ENCODE results near the gene CCDC184. TPM values are rescaled to one million over a fixed set of nuclear protein-coding genes. Genes with fewer than 3 reads are reported as not detected.
A peak's percentile ranks its signal among the peaks of the same experiment; 100 is the strongest.

CCDC184 gene
- total RNA-seq, 4 donors from 2014 or later: 0.18 to 1.2 (median 0.65) TPM

GRCh38 chr12:48184549-48184922, 1.1 kb downstream of the CCDC184 start:
- DNase-seq: no peak
- H3K4me1 ChIP-seq: peaks cover 20 to 53% (median 36%) of the 10 kb centered on the region in 3 donors
- no peaks in the 10 kb centered on the region for H3K36me3 ChIP-seq
- no peaks in the 10 kb centered on the region for H3K9me3 ChIP-seq
- H3K27ac ChIP-seq: no peak overlapping the region
- peak overlapping the region in 3 of 4 donors; percentile 51 to 84 (median 63) for H3K4me3 ChIP-seq
- H3K27me3 ChIP-seq: peaks cover 0 to 65% (median 2%) of the 10 kb centered on the region in 4 donors
- intact Hi-C loops (cut with DNase I): no loop called here
- TF ChIP-seq POLR2A (IDR thresholded peaks at IDR 0.05) (no peak), CTCF (IDR thresholded peaks at IDR 0.05) (no peak)
- WGBS, 2 donors: 8 to 9% methylated on average over 8 to 16 of the region's 20 CpGs

- H3K36me3 ChIP-seq: no peaks in the 10 kb centered on the region
Measured at GRCh38 chr12:48185181-48185919, 1.9 kb downstream of the CCDC184 start.

DNA sequence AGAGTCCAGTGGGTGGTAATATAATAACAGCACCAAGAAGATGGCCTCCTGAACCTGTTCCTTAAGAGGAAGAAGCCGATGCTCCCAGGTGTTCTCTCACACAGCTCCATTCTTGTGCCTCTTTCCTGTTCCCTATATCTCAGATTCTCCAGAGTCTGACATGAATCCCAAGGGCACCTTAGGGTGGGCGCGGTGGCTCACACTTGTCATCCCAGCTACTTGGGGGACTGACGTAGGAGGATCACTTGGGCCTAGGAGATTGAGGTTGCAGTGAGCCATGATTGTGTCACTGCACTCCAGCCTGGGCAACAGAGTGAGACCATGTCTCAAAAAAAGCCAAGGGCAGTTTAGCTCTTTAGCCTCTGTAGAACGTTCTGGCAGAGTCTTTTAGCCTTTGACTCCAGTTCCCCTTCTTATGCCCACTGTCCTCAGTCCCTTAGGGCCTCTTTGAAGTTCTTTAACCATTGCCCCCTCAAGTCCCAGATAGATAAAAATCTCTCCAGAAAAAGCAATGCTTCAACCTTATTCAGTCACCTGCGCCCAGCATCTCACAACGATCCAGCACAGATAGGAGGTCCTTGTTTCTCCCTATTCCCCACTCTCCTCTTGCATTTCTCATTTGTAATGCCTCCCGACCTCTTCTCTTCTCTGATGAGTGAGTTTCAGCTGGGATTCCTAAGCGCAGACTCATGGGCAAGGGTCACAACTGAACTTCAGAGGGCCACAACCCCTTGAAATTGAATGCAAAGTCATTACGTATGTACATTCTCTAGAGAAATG, 4.7 kb downstream of the CCDC184 start:
- Histone ChIP-seq H3K27me3 (peaks cover 0 to 31% (median 2%) of the 10 kb centered on the region in 4 donors), H3K27ac (no peak overlapping the region), H3K9me3 (no peaks in the 10 kb centered on the region), H3K4me3 (no peak overlapping the region), H3K36me3 (no peaks in the 10 kb centered on the region), H3K4me1 (peaks cover 22 to 80% (median 49%) of the 10 kb centered on the region in 3 donors)
- DNase-seq: no peak
- TF ChIP-seq POLR2A (IDR thresholded peaks at IDR 0.05): no peak
- TF ChIP-seq CTCF (IDR thresholded peaks at IDR 0.05): no peak
- 76 to 84% methylated on average over 9 to 10 of the region's 10 CpGs for WGBS, 2 donors
- intact Hi-C loops (cut with DNase I): no loop called here

More at GRCh38 chr12:48185181-48185919, 1.9 kb downstream of the CCDC184 start:
- H3K27me3 ChIP-seq: peaks cover 0 to 57% (median 2%) of the 10 kb centered on the region in 4 donors
- 55 to 66% methylated on average over 9 to 10 of the region's 10 CpGs for WGBS, 2 donors
- peak overlapping the region in 1 of 4 donors; percentile 84 for H3K4me3 ChIP-seq
- TF ChIP-seq CTCF (IDR thresholded peaks at IDR 0.05) (no peak), POLR2A (IDR thresholded peaks at IDR 0.05) (no peak)
- intact Hi-C loops (cut with DNase I): no loop called here
- DNase-seq: no peak
- no peaks in the 10 kb centered on the region for H3K9me3 ChIP-seq
- no peak overlapping the region for H3K27ac ChIP-seq
- peaks cover 24 to 61% (median 43%) of the 10 kb centered on the region in 3 donors for H3K4me1 ChIP-seq

- intact Hi-C loops (cut with DNase I): no loop called here
- no peaks in the 10 kb centered on the region for H3K9me3 ChIP-seq
- DNase-seq: no peak
- H3K4me3 ChIP-seq: no peak overlapping the region
- TF ChIP-seq CTCF (IDR thresholded peaks at IDR 0.05) (peak; percentile 65 to 92 (median 88)), POLR2A (IDR thresholded peaks at IDR 0.05) (no peak)
- 23 to 28% methylated on average over 6 of the region's 6 CpGs for WGBS, 2 donors
- H3K27ac ChIP-seq: peak overlapping the region in 3 of 4 donors; percentile 33 to 69 (median 40)
- peaks cover 13 to 80% (median 36%) of the 10 kb centered on the region in 3 donors for H3K4me1 ChIP-seq
- H3K36me3 ChIP-seq: no peaks in the 10 kb centered on the region
- peaks cover 0 to 17% (median 0%) of the 10 kb centered on the region in 4 donors for H3K27me3 ChIP-seq
Measured at GRCh38 chr12:48189331-48190125, 6.1 kb downstream of the CCDC184 start.
